GM18867 (cell line): Measurements from ENCODE around the gene DYTN.

Experiments used
- ATAC-seq: cut with Tn5 transposase; IDR thresholded peaks from one replicate; pipeline ENCODE4 v1.9.1; 2021; ENCODE audit warnings: mild to moderate bottlenecking, moderate library complexity; ENCODE audit not compliant: unreplicated experiment

Gene DYTN

GRCh38 chr2:206700156-206700555, 18.0 kb downstream of the DYTN start:
- ATAC-seq, result no peak

GRCh38 chr2:206698811-206699210, 19.4 kb downstream of the DYTN start:
- no peak for ATAC-seq

- no peak for ATAC-seq
Measured at GRCh38 chr2:206696910-206697309, 21.3 kb downstream of the DYTN start.

GRCh38 chr2:206693399-206694137, 24.6 kb downstream of the DYTN start:
- peak; percentile 65 for ATAC-seq

GRCh38 chr2:206692971-206693370, 25.2 kb downstream of the DYTN start:
- no peak for ATAC-seq

GRCh38 chr2:206688990-206689389, 29.2 kb downstream of the DYTN start:
- no peak for ATAC-seq

- ATAC-seq, result no peak
Measured at GRCh38 chr2:206688453-206688852, 29.7 kb downstream of the DYTN start.

GRCh38 chr2:206683546-206683945, 34.6 kb downstream of the DYTN start:
- ATAC-seq, result no peak

- no peak for ATAC-seq
Measured at GRCh38 chr2:206670531-206671319, 47.5 kb downstream of the DYTN start.

GRCh38 chr2:206665251-206665650, 52.9 kb downstream of the DYTN start:
- ATAC-seq, result no peak

- ATAC-seq, result no peak
Measured at GRCh38 chr2:206657087-206657486, 61.1 kb downstream of the DYTN start.

- no peak for ATAC-seq
Measured at GRCh38 chr2:206647985-206648384, 70.2 kb downstream of the DYTN start.

GRCh38 chr2:206642075-206643025, 75.8 kb downstream of the DYTN start, which contains the start of gene FAM237A:
FAM237A (plus strand) TSS chr2:206642487; CDS start chr2:206644237, 1,750 bp downstream.
- no peak for ATAC-seq

GRCh38 chr2:206641226-206641625, 77.0 kb downstream of the DYTN start:
- ATAC-seq, result no peak

- ATAC-seq, result no peak
Measured at GRCh38 chr2:206639636-206640035, 78.6 kb downstream of the DYTN start.

- ATAC-seq, result no peak
Measured at GRCh38 chr2:206635015-206635414, 83.2 kb downstream of the DYTN start.

- ATAC-seq, result no peak
Measured at GRCh38 chr2:206631340-206631739, 86.9 kb downstream of the DYTN start.

GRCh38 chr2:206627632-206628031, 90.6 kb downstream of the DYTN start:
- ATAC-seq, result no peak

- ATAC-seq, result no peak
Measured at GRCh38 chr2:206626108-206626507, 92.1 kb downstream of the DYTN start.

- no peak for ATAC-seq
Measured at GRCh38 chr2:206619011-206619410, 99.2 kb downstream of the DYTN start.

- no peak for ATAC-seq
Measured at GRCh38 chr2:206616151-206616550, 102.0 kb downstream of the DYTN start.
